Tongue (tissue), 2 donors: Measurements from ENCODE around the gene RAB11FIP3. TPM values are rescaled to one million over a fixed set of nuclear protein-coding genes. Genes with fewer than 3 reads are reported as not detected.
"Not testable (repeated sequence)": the region's sequence is repeated elsewhere in the genome, so short reads cannot be mapped to it uniquely, and the experiment has no call there.

Experiments used
- DNase-seq: peaks from one replicate; pipeline ENCODE4 v3.0.0-alpha.2; 2015
- total RNA-seq: library from RNA; depleted of rRNA; stranded (reverse); fragments of >200 nt; gene quantifications from one replicate; pipeline ENCODE4 v1.2.3, GENCODE V29; 2014

Gene RAB11FIP3
- total RNA-seq, 1 donor from 2014 or later = 39.2 TPM

GRCh38 chr16:392450-393030 is 32.9 kb upstream of the RAB11FIP3 start:
- DNase-seq = no peak

GRCh38 chr16:396199-396598 is 29.2 kb upstream of the RAB11FIP3 start:
- no peak for DNase-seq

- peak; percentile 75 for DNase-seq
Observed at GRCh38 chr16:396605-397004, 28.8 kb upstream of the RAB11FIP3 start.

GRCh38 chr16:397135-397661 is 28.3 kb upstream of the RAB11FIP3 start, which contains the start of gene NME4:
NME4 (plus strand) TSS chr16:397199; CDS start chr16:397223, 24 bp downstream.
- DNase-seq = peak; percentile 63

GRCh38 chr16:397736-398332 is 27.6 kb upstream of the RAB11FIP3 start:
- DNase-seq = peak; percentile 81

GRCh38 chr16:398561-399339 is 26.7 kb upstream of the RAB11FIP3 start:
- no peak for DNase-seq

- DNase-seq = no peak
Observed at GRCh38 chr16:399340-400019, 26.0 kb upstream of the RAB11FIP3 start.

GRCh38 chr16:400061-400591 is 25.3 kb upstream of the RAB11FIP3 start:
- no peak for DNase-seq

GRCh38 chr16:401468-402348 is 23.7 kb upstream of the RAB11FIP3 start, which contains the start of gene DECR2:
DECR2 (plus strand) TSS chr16:401885; CDS start chr16:401964, 79 bp downstream.
- DNase-seq = peak; percentile 98

GRCh38 chr16:404971-405486 is 20.4 kb upstream of the RAB11FIP3 start:
- DNase-seq = no peak

- DNase-seq = no peak
Observed at GRCh38 chr16:405548-406506, 19.6 kb upstream of the RAB11FIP3 start.

- DNase-seq = no peak
Observed at GRCh38 chr16:407253-407652, 18.2 kb upstream of the RAB11FIP3 start.

- no peak for DNase-seq
Observed at GRCh38 chr16:410516-411178, 14.8 kb upstream of the RAB11FIP3 start.

- DNase-seq = no peak
Observed at GRCh38 chr16:411576-412265, 13.7 kb upstream of the RAB11FIP3 start.

GRCh38 chr16:414395-415169 is 10.9 kb upstream of the RAB11FIP3 start:
- DNase-seq = no peak

GRCh38 chr16:415170-415498 is 10.3 kb upstream of the RAB11FIP3 start:
- DNase-seq = not testable (repeated sequence)

- not testable (repeated sequence) for DNase-seq
Observed at GRCh38 chr16:422179-422578, 3.3 kb upstream of the RAB11FIP3 start.
